ENCODE measurements around the gene CADM1.

DNA sequence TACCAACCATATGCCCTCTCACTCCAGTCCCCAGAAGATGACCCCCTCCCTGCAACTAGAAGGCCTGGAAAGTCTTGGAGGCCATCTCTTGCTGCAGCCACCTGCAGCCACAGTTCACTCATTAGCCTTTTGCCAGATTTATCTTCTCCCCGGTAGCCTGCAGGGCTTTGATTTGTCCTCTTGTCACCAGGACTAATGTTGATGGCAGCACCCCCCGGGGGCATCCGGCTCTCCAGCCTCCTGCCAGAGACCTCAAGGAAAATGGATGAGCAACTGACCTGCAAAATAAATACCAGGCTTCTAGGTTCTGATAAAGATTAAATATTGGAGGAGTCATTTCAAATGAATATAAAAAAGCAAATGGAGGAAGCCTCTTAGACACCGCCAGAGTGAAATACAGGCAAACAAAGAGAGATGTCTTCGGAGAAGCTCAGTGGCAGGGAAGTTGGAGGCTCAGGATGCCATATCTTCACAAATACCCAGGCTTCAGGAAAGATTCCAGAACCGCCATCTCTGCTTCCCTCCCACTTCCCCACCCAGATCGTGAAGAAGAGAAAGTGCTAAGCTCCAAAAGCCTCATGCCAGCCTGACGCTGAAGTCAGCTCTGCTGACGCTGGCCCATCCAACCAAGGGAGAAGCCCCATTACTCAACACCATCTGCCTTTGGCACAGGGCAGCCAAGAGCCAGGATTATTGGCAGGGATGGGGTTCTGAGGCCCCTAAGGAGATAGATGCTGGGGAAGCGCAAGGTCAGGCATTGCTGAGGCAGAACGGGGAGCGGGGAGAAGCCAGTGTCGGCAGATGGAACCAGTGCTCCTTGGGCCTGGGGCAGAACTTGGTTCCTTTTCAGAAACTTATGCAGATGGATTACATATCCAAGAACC is 362.7 kb downstream of the CADM1 start:
- TF ChIP-seq, protein P1, sequence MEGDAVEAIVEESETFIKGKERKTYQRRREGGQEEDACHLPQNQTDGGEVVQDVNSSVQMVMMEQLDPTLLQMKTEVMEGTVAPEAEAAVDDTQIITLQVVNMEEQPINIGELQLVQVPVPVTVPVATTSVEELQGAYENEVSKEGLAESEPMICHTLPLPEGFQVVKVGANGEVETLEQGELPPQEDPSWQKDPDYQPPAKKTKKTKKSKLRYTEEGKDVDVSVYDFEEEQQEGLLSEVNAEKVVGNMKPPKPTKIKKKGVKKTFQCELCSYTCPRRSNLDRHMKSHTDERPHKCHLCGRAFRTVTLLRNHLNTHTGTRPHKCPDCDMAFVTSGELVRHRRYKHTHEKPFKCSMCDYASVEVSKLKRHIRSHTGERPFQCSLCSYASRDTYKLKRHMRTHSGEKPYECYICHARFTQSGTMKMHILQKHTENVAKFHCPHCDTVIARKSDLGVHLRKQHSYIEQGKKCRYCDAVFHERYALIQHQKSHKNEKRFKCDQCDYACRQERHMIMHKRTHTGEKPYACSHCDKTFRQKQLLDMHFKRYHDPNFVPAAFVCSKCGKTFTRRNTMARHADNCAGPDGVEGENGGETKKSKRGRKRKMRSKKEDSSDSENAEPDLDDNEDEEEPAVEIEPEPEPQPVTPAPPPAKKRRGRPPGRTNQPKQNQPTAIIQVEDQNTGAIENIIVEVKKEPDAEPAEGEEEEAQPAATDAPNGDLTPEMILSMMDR (conservative IDR thresholded peaks at IDR 0.05; ENCODE audit: low read length): no peak
- TF ChIP-seq EZH2phosphoT487 (IDR thresholded peaks at IDR 0.05; ENCODE audit: borderline replicate concordance, low read depth, low read length): no peak
